Effector CD8-positive, alpha-beta T cell (primary cell): ENCODE measurements around the gene DUS3L.
"Not testable (repeated sequence)": the region's sequence is repeated elsewhere in the genome, so short reads cannot be mapped to it uniquely, and the experiment has no call there.

ENCODE experiments used
- DNase-seq: peaks from one replicate; lab custom pipeline; 2025; lab: John Stamatoyannopoulos, UW

The DUS3L gene

DNA sequence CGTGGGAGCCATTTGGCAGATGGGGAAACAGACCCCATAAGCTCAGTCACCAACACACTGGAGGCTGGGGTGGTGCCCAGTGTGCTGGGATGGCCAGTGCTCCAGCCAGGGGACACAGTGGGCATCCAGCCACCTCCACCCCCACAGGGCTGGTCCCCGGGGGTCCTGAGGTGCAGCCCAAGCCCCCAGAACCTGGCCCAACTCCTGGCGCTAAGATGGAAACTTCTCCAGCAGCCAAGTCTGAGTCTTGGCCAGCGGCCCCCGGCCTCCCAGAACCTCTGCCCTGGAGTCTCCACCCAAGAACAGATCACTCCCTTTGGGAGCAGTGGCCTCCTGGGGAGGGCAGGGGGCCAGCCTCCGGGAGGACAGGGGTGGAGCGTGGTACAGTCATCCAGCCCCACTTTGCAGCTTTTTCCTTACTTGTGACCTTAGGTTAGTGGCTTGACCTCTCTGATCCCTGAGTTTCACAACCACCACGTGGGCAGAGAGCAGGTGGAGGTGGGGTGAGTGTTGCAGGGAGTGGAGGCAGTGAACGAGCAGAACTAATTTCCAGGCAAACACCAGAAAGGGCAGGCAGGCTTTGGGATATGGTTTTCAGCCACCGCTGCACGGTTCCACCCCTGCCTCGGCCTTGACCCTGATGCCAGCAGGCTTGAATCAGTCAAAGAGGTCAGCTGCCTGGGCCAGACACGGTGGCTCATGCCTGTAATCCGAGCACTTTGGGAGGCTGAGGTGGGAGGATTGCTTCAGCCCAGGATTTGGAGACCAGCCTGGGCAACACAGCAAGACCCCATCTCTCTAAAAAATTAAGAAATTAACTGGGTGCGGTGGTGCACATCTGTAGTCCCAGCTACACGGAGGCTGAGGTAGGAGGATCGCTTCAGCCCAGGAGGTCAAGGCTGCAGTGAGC, 9.7 kb upstream of the DUS3L start:
- DNase-seq = no peak

DNA sequence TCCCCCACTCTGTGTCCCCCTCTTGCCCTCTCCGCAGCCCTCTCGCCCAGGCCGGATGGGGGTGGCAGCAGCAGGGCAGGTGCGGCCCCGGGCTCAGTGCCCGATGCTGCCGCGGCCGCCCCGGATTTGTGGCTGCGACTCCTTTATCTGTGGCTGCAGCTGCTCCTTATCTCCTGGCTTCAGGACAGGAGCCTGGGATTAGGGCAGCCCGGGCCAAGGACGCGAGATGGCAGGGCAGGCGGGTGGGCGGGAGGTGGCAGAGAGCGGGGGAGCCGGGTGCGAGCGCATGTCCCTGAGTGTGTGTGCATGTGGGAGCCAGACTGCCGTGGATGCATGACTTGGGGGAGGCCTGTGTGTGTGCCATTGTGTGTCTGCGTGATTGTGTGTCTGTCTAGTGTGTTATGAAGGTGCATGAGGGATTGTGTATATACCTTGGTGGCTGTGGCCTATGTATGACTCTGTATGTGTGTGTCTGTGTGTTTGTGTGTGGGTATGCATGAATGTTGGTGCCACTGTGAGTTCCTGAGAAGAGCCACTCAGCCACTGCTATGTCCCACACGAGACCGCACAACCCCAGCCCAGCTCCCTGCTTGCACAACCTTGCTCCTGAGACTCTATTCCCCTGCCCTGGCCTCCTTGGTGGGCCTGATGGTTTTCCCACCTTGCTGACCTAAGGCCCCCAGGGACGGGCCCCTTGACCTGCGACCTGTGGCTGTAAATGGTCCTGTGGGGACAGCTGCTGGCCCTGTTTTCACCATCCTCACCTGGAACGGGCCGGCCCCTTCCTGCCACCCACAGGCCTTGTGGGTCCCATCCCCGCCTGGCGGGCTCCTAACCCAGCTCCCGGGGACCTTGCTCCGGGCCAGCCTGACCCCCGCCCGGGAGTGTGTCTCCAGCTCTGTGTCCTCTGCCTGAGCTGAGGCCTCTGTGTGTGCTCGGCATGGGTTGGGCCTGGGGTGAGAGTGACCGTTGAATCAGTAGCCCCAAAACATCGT, 8.6 kb upstream of the DUS3L start:
- no peak for DNase-seq

DNA sequence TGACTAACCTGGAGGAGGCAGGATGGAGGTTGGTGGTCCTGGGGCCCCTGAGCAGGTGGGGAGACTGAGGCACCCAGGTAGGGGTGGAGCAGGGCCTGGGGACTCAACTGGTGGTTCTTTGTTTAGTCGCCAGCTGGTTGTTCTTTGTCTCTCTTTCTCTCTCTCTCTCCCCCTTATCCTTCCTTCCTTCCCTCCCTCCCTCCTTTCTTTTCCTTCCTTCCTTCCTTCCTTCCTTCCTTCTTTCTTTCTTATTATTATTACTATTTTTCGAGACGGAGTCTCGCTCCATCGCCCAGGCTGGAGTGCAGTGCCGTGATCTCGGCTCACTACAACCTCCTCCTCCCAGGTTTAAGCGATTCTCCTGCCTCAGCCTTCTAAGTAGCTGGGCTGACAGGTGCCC, 7.3 kb upstream of the DUS3L start:
- no peak for DNase-seq

DNA sequence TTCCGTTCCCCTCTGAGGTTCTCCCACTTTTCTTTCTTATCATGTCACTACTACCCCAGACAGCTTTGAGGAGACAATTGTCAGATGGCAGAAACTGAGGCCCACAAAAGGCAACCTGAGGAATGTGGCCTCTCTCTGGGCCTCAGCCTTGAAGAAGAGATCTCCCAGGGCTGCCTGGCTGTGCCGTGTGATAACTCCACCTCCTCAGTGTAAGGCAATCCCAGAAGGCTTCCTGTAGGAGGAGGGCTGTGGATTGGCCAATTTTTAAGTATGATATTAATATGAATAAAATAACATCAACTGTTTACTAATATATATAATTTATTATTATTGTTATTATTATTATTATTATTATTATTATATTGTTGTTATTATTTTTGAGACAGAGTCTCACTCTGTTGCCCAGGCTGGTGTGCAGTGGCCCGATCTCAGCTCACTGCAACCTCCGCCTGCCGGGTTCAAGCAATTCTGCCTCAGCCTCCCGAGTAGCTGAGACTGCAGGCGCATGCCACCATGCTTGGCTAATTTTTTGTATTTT, 4.5 kb upstream of the DUS3L start:
- no peak for DNase-seq

DNA sequence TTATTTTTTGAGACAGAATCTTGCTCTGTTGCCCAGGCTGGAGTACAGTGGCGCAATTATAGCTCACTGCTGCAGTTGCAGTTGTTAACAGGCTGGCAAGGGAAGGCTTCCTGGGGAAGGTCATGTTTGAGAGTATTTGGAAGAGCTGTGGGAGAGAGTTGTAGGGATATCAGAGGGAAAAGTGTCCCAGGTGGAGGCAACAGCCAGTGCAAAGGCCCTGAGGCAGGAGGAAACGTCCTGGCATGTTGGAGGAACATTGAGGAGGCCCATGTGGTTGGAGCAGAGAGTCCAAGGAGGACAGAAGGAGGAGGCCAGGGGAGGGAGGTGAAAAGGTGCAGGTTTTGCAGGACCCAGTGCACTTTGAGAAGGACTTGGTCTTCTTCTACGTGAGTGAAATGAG, 2.2 kb upstream of the DUS3L start:
- no peak for DNase-seq

DNA sequence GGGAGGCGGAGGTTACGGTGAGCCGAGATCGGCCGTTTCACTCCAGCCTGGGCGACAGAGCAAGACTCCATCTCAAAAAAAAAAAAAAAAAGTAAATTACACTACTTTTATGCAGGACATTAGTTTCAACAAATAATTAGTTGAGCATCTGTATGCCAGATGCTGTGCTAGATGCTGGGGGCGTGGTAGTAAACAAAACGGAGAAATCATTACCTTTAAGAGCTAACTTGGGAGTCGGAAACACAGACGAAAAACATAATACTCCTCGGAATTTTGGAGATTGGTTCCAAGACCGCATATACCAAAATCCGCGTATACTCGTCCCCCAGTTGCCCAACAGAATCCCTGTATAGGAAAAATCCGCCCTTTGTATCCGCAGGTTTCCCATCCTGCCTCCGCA, 1.3 kb upstream of the DUS3L start:
- no peak for DNase-seq

DNA sequence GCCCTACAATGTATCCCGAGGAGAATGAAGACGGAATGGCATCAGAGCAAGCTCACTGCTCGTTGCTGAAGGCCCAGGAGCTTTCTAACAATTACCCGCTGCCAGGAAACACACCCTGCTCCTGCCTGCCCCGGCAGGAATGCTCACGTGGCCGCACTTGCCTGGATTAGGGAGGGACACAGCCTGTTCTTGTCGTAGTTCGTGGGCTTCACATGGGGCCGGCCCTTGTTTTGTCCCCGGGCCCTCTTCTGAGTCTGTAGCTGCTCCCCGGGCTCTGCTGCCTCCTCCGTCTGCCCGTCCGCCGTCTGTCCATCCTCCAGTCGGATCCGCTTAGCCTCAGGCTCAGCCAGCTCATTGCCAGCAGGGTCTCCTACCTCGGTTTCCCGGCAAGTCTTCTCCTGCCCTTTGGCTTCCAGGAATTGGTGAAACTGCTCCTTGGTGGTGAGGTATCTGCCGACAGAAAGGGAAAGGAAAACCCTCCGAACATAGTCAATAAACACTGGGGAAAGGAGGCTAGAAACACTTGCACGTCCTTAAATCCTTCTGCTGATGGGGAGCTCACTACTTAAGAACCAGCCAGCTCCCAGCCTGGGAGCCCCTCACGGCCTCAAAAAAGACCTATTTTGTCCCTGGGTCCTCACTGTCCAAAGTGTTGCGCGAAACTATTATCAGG, 941 bp downstream of the DUS3L start:
- DNase-seq = no peak

DNA sequence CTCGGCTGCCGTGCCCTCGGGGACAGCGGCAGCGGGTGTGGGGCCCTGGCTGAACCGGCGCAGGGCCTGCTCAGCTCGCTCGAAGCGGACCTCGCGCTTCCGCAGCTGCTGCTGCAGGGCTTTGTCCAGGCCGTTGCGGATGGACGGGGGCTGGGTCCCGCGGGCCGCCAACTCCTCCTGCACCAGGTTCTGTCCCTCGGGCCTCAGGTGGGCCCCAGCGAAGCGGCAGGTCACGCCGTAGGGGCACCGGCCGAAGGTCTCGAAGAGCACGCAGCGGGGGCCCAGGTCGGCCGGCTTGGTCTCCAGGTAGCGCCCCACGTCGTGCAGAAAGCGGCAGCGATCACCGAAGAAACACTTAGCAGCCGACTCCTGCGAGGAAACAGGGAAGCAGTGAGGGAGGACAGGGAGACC, 1.6 kb downstream of the DUS3L start:
- DNase-seq = no peak

DNA sequence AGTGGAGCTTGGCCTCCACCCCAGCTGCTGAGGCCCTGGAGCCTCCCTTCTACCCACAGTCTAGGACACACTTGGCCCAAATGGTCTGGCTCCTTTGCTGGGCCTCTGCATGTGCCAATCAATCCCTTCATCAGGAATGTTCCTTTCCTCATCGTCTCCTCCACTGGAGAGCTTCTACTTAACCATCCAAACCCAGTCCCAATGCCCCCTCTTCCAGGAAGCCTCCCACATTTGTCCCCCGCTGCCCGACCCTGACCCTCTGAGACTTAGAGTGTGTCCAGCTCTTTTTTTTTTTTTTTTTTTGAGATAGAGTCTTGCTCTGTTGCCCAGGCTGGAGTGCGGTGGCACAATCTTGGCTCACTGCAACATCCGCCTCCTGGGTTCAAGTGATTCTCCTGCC, 2.5 kb downstream of the DUS3L start:
- no peak for DNase-seq

DNA sequence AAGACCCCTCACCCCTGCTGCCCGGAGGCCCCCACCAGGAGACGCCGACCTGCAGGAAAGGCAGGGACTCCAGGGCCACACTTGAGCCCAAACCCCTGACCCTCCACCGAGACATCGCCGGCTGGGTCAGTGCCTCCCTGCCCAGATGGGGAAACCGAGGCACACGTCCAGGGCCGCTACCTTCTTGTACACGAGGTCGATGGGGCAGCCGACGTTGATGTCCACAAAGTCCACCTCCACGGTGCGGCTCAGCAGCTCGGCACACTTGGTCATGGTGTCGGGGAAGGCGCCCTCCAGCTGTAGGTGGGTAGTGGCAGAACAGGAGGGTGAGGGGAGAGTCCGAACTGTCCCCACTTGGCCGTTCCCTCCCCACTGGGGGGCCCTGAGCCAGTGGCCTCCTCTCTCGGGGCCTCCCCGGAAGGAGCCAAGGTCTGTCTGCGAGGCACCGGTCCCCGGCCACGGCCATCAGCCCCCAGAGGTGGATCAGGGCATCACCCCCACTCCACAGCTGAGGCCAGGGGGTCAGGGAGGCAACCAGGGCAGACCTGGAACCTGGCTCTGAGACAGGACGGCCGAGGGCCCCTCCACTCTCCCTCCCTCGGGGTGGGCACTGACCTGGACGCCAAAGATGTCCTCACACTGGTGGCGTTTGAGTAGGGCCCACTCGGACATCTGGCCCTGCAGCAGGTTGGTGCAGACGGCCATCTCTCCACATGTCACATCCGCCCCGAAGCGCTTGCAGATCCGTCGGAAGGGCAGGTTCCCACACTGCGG, 3.4 kb downstream of the DUS3L start:
- no peak for DNase-seq

DNA sequence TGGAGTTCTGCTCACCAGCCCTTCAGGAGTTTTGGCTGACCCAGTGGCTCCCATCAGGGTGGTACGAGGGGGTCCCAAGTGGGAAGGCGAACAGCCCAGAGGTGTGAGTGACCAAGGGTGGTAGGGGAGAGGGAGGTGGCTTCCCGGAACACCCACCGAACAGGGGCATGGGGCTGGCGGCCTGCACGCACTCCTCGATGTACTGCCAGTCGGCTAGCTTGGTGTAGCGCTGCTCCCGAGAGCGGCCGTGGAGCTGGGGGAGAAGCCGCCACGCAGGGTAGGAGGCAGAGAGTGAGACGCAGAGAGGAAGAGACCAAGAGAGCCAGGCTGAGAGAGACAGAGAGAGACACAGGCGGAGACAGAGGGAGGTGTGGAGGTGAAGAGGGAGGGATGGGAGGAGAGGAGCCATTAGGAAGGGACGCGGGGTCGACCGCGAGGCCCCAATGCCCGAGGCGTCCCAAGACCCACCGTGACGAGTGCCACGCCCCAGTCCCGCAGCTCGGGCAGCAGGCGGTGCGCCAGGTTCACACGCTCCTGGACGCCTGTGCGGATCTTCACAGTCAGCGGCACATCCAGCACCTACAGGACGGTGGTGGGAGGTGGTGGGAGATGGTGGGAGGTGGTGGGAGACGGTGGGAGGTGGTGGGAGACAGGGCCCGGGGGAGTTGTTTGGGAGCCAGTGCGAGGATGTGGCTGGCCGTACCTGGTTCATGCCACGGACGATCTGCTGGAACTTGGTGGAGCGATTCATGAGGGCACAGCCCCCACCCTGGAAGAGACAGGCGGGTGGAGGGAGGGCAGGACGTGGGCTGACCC, 4.2 kb downstream of the DUS3L start:
- DNase-seq = no peak

DNA sequence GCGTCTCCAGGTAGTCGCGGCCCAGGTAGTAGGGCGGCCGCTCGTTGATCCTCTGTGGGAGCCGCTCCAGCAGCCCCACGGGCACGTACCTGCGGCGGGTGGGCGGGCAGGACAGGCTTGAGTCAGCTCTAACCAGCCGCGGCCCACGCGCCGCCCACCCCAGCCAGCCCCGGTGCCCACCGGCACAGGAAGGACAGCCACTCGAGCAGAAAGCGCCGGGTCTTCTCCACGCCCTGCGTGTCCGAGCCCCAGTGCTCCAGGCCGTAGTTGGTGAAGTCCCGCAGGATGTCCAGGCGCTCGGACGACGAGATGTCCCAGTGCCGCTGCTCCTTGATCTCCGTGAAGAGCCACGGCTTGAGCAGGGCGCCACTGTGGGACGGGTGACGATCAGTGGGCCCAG, 5.5 kb downstream of the DUS3L start:
- DNase-seq = no peak

DNA sequence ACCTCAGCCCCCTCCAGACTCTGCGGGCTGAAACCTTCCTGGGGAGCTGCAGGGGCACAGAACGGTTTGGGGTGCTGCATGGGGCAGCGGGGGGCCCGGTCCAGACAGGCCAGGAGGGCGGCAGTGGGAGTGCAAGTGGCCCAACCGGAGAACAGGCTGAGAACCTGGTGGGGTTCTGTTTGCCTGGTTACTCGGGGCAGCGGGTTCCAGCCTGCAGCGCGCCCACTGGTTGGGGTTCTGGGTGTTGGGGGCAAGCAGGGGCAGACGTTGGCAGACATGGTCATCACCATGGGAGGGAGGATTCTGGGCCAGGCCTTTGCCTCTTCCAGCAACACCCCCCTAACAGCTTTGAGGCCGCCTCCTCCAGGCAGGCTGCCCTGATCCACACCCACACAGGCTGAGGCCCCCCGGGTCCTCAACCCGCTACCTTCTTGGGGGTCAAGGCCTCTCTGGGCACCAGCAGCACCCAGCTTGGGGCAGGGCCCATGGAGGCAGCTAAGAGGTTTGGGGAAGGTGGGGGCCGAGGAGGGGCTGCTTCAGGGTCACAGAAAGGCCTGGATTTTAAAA, 6.3 kb downstream of the DUS3L start, which contains the start of gene PRR22:
Gene PRR22 (minus strand): TSS at position 166 of the 567 bp plus-strand sequence. CDS start 86 bp downstream, at position 80.
- DNase-seq = no peak

DNA sequence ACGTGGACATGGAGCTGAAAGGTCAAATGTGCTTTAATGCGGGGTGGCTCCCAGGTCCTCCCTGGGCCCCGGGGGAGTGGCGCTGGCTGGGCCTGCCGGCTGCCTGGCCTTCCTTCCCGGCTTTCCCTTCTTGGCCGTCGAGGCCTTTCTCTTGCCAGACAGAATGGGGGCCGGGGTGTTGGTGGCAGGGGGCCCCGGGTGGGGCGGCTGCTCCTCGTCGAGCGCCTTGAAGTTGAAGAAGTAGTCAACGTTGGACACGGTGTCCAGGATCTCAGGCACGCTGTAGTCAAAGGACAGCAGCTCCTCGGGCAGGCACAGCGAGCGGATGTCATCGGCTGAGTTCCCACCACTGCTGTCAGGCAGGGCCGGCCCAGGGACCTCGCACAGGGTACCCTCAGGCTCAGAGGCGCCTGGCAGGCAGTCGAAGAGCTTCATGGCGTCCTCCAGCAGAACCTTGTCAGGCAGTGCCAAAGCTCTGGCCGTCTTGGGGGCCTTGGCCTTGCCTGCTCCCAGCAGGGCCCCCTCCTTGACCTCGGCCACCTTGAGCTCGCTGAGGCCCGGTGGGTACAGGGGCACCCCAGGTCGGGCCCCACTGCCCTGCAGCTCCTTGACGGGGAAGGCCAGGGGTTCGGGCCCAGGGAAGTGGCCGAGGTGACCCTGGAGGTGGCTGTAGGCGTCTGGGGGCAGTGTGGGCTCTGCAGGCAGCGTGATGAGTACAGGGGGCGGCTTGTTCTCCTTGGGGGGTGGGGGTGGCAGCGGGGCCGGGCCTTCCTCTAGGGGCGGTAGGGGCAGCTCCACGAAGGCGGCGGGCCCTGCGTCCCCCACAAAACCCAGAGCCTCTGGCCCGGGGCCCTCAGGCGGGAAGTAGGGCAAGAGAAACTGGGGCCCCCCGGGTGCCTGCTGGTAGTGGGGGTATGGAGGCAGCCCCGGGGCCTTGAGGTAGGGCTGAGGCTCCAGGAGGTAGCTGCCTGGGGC, 7.7 kb downstream of the DUS3L start:
- DNase-seq = no peak

DNA sequence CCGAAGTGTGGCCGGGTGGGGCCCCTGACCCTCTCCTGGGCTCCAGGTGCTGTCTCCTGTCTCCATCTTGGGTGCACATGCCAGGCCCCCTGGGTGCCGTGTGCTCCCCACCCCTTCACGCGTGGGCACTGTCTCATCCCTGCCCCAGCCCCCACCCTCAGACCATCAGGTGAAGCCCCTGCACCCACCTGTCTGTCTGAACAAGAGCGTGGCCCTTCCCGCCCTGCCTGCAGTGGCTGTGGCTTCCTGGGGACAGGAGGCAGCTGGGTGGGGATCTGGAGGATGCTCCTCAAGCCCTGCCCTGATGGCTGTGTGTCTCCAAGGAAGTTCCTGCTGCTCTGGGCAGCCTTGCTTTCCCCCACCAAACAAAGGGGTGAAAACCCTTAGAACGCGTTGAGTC, 8.6 kb downstream of the DUS3L start:
- no peak for DNase-seq

DNA sequence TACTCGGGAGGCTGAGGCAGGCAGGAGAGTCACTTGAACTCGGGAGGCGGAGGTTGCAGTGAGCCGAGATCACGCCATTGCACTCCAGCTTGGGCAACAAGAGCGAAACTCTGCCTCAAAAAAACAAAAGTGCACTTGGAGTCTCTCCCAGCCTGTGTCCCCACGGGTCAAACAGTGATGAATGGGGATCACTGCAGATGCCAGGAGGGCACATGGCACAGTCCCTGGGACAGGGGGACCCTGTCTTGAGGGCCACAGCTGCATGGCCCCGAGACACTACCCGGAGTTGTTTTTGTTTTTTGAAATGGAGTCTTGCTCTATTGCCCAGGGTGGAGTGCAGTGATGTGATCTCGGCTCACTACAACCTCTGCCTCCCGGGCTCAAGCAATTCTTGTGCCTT, 10.0 kb downstream of the DUS3L start:
- DNase-seq = not testable (repeated sequence)

DNA sequence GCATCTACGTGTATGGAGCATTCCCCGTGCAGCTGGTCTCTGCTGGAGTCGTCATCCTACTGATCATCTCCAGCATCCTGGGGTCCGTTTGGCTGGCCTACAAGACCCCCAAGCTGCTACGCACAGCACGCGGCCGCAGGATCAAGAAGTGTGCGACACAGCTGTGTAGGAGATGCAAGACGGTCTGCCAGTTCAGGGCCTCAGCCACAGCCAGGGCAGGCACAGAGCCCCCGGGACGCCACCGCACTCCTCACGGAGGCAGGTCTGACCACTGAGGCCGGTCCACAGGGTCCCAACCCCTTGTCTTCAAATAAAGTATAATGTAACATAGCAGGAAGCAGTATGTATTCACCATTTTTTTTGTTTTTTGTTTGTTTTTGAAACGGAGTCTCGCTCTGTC, 12.6 kb downstream of the DUS3L start:
- no peak for DNase-seq

DNA sequence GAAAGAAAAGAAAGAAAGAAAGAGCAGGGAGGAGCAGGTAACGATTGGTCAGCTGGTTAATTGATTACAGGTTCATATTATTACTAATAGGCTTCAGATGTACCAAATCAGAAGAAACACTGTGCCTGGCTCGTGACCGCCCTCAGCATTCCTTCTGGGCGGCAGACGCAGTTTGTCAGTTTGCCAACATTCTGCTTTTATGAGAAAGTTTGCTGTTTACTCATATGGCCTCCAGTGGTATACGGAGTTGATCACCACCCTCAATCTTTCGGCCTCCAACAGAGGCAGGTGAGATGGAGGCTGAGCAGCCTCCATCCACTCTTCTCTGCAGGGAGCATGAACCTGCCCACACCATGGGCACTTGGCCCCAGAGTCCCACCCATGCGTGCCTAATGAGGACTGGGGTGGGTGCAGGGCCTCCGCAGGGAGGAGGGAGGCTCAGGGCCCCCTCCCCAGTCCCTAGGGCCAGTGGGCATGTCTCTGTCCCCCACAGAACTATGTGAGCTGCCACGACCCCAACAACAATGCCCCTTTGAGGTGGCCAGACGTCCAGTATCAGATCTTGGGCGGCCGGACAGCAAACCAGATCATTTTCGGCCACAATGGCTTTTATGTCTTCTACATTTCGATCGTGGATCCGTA, 15.2 kb downstream of the DUS3L start:
- DNase-seq = no peak
